Suprapubic skin (tissue), 4 donors: ENCODE data around the gene PLXNB2.

Experiments
- EP300 ChIP-seq: sonication (generic); formaldehyde crosslinking; IDR thresholded peaks from one replicate; pipeline ENCODE4 v1.6.1; 2017; ENCODE audit warnings: antibody characterized with exemption
- POLR2A ChIP-seq, 2 donors: fragments of 450-650 bp; IDR thresholded peaks; one replicate each; pipeline ENCODE4 v1.6.1; 2017; ENCODE audit warnings: antibody characterized with exemption in 2 of 2, mild to moderate bottlenecking in 2 of 2, moderate library complexity in 2 of 2
- POLR2AphosphoS5 ChIP-seq, 3 donors: sonication (generic); formaldehyde crosslinking; IDR thresholded peaks; one replicate each; pipeline ENCODE4 v1.6.1; 2017; ENCODE audit warnings: antibody characterized with exemption in 3 of 3
- TF ChIP-seq, protein P1 (sequence below), 2 donors: fragments of 200-600 bp in 1 of 2; fragments of 450-650 bp in 1 of 2; sonication (generic) in 1 of 2; IDR thresholded peaks; one replicate each; pipeline ENCODE4 v1.5.1; 2016 to 2019; ENCODE audit warnings: antibody characterized with exemption in 2 of 2, mild to moderate bottlenecking in 1 of 2, moderate library complexity in 1 of 2

GRCh38 chr22:50256258-50256862 lies 51.1 kb downstream of the PLXNB2 start:
- TF ChIP-seq, protein P1, sequence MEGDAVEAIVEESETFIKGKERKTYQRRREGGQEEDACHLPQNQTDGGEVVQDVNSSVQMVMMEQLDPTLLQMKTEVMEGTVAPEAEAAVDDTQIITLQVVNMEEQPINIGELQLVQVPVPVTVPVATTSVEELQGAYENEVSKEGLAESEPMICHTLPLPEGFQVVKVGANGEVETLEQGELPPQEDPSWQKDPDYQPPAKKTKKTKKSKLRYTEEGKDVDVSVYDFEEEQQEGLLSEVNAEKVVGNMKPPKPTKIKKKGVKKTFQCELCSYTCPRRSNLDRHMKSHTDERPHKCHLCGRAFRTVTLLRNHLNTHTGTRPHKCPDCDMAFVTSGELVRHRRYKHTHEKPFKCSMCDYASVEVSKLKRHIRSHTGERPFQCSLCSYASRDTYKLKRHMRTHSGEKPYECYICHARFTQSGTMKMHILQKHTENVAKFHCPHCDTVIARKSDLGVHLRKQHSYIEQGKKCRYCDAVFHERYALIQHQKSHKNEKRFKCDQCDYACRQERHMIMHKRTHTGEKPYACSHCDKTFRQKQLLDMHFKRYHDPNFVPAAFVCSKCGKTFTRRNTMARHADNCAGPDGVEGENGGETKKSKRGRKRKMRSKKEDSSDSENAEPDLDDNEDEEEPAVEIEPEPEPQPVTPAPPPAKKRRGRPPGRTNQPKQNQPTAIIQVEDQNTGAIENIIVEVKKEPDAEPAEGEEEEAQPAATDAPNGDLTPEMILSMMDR (IDR thresholded peaks at IDR 0.05), result no peak
- no peak for TF ChIP-seq POLR2A (IDR thresholded peaks at IDR 0.05)
- TF ChIP-seq EP300, result no peak
- TF ChIP-seq POLR2AphosphoS5 (IDR thresholded peaks at IDR 0.05), result no peak
